Measurements from ENCODE around the gene PRTFDC1.

DNA sequence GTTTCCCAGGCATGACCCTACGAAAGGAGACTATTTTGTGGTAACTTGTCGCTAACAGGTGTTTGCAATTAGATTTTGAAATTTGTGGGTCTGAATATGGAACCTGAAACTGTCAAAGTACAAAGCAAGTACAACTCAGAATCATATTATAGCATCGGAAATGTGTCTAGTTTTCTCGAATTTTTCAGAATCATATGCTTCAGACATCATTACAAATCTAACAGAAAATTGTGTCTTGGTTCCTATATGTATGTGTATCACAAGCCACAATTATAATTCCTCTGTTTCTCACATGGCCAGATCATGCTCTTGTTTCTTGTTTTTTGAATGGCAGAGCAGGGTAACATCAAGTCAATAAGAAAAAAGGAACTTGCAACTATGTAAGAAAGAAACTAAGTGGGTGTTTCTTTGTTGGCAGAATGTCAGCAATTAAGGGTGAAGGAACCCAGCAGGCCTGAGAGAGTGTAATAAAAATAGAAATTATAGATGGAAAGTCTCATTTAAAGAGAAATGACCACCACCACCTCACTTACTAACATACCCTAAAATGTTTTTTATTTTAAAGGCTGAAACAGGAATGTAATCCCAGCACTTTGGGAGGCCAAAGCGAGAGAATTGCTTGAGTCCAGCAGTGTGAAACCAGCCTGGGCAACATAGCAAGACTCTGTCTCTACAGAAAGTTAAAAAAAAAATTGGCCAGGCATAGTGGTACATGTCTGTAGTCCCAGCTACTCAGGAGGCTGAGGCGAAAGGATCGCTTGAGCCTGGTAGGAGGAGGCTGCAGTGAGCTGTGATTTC, 51.3 kb downstream of the PRTFDC1 start:
- TF ChIP-seq CTCF (IDR thresholded peaks at IDR 0.05) (no peak), POLR2A (IDR thresholded peaks at IDR 0.05) (no peak)

Data from esophagus squamous epithelium (tissue), 4 donors.